ENCODE measurements around the gene TECTA.

GRCh38 chr11:121089566-121089965 is 11.5 kb upstream of the TECTA start:
- TF ChIP-seq CTCF (IDR thresholded peaks at IDR 0.05) (no peak), POLR2A (IDR thresholded peaks at IDR 0.05) (no peak)

Data from heart left ventricle (tissue), 13 donors.